Nucleus accumbens (tissue), 56 donors: ENCODE data around the gene PRKCSH.
"Not testable (repeated sequence)": the region's sequence is repeated elsewhere in the genome, so short reads cannot be mapped to it uniquely, and the experiment has no call there.

Source experiments
- DNase-seq, 56 donors: peaks; one replicate each; lab custom pipeline; 2025; lab: John Stamatoyannopoulos, UW

PRKCSH gene

GRCh38 chr19:11435057-11435832 is at the start of gene PRKCSH, which contains the start of gene ODAD3:
PRKCSH (plus strand) TSS chr19:11435635; CDS start chr19:11436118, 483 bp downstream.
ODAD3 (minus strand) TSS chr19:11435121; CDS start chr19:11435016, 105 bp downstream.
- peak; percentile 89 to 100 (median 100) for DNase-seq

- DNase-seq: no peak
Measured at GRCh38 chr19:11387162-11388034, 48.0 kb upstream of the PRKCSH start.

- DNase-seq: no peak
Measured at GRCh38 chr19:11390359-11390758, 45.1 kb upstream of the PRKCSH start.

GRCh38 chr19:11390933-11391680 is 44.3 kb upstream of the PRKCSH start:
- no peak for DNase-seq

- no peak for DNase-seq
Measured at GRCh38 chr19:11397089-11397610, 38.3 kb upstream of the PRKCSH start.

DNA sequence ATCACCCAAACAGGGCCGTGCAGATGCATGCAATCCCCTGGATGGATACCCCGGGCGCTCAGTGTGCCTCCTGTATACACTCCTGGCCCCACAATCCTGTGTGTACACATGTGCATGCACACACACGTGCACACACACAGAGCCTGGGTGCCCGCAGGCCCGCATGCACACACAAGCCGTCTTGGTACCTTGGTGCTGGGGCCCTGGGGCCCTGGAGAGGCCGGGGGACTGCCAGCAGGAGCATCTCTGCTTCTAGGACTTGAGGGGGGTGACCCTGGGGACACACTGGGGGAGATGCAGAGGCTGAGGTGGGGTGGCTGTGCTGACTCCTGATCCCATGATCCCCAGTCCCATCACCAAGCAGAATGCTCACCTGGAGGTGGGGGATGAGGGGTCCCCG is 35.8 kb upstream of the PRKCSH start:
- no peak for DNase-seq

DNA sequence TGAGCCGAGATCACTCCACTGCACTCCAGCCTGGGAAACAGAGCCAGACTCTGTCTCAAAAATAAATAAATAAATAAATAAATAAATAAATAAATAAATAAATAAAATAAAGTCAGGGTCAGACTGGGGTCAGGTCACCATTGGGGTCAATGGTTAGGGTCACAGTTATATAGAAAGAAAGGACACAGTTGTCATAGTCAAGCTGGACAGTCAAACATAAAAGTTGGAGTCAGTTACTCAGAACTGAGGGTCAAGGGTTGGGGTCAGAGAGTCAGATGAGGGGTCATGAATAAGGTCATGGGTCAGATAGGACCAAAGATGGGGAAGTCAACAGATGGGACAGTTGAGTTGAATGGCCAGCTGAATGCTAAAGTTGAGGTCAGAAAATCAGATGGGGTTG is 34.6 kb upstream of the PRKCSH start:
- DNase-seq: no peak

DNA sequence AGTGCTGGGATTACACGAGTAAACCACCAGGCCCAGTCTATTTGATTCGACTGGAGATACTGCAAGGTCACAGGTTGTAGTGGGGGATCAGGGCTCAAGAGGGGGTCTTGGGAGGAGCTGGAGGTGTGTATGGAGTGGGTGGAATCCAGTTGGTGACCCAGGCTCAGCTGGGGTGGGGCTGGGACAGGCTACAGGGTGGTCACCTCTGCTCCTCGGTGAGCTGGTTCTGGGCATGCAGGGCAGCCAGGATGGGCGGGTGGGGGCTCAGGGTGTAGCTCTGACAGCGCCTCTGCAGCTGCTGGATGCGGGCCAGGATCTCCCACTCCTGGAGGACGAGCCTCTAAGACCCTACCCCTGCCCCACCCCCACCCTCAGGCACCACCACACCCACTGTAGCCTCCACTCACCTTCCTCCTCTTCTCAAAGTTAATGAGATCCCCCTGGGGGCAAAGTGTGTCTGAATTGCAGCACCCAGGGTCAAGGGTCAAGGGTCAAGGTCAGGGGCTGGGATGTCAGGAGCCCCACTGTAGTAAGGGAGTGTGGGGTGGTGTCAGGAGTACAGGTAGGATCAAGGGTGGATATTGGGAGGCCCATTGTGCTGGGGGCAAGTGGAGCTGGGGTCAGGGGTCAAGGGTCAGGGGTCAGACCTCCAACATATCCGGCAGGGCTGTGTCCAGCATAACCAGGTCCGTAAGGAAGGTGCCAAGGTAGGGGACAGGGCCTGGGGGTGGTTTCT is 33.5 kb upstream of the PRKCSH start:
- no peak for DNase-seq

GRCh38 chr19:11404588-11405222 is 30.7 kb upstream of the PRKCSH start:
- DNase-seq: no peak

GRCh38 chr19:11405846-11406643 is 29.4 kb upstream of the PRKCSH start:
- peak in 2 of 56 donors; percentile 4 to 16 for DNase-seq

DNA sequence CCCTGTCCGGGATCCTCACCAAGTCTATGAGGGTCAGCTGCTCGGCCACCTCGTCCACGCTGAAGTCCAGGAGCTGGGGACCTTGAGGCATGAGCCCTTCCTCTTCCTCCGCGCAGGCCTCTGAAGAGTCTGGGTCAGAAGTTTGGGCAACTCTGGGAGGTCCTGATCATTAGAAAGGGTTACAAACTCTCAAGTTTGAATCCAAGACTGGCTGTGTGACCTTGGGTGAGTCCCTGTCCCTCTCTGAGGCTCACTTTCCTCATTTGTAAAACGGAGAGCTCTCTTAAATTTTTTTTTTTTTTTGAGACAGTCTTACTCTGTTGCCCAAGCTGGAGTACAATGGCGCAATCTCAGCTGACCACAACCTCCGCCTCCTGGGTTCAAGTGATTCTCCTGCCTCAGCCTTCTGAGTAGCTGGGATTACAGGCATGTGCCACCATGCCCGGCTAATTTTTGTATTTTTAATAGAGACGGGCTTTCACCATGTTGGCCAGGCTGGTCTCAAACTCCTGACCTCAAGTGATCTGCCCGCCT is 28.7 kb upstream of the PRKCSH start:
- not testable (repeated sequence) for DNase-seq

DNA sequence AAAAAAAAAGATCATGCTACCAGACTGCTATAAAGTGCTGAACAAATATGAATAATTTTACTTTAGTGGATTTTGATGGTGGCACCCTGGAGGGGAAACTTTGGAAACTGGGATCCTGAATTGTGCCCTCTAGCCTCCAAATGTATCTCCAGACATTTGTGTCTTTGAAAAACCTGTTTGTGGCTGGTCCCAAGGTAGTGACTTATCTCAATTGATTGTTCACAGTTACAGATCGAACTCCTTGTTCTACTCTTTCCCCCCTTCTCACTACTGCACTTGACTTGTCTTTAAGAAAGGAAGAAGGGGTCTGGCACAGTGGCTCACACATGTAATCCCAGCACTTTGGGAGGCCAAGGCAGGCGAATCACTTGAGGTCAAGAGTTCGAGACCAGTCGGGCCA is 26.8 kb upstream of the PRKCSH start:
- DNase-seq: no peak

DNA sequence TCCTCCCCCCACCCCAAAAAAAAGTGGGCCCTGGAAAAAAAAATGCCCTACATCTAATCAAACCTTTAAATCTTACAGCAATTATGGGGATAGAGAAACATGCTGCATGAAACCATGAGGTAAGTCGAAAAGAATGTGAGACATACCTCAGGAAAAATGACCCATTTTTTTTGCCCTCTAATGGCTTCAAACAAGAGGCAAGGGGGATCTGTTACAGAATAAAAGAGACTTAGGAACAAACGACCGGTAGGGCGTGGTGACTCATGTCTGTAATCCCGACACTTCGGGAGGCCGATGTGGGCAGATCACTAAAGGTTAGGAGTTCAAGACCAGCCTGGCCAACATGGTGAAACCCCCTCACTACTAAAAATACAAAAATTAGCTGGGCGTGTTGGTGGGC is 24.8 kb upstream of the PRKCSH start:
- DNase-seq: no peak

GRCh38 chr19:11414544-11414943 is 20.9 kb upstream of the PRKCSH start:
- no peak for DNase-seq

DNA sequence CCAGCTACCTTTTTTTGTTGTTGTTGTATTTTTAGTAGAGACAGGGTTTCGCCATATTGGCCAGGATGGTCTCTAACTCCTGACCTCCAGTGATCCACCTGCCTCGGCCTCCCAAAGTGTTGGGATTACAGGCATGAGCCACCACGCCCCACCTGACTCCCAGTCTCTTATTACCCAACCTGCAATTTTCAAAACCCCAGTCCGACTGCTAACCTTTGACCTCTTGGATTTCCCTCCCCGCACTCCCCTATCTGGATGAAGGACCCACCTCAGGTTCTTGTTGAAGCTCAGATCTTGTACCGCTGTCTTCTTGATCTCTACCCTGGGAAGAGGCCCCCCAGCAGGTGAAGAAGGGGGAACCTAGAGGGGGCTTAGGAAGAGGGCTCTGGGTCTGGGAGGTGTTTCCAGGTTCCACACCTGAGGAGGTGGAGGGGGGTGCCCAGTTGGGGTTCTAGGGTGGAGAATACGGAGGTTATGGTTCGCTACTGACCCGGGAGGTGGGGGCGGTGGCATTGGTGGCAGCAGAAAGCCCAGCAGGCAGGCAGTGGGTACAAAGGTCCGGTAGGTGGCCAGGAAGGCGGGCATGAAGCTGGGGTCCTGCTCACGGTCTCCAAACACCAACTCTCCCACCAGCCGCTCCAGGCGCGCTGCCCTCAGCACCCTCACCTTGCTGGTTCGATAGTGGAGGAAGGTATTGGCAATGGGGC is 18.9 kb upstream of the PRKCSH start:
- no peak for DNase-seq

DNA sequence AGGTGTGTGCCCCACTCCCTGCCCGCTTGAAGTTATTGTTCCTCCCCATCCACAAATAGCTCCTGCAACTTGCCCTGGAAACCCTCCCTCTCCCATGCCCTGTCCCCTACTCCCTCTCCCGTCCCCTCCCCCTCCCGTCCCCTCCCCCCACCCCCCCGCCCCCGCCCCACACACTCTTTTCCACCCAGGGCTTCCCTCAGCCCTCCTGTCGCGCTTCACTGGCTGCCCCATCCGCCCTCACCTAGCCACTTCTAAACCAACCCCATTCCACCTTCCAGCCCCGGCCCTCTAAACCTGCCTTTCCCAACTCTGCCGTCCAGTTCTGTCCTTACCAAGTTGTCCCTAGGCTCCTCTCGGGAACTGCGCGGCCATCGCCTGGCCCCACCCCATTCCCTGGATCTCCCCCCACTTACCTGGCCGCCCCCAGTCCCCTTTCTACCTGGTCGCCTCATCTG is 17.3 kb upstream of the PRKCSH start:
- DNase-seq: no peak
